ENCODE measurements around the gene ZKSCAN2. TPM values are rescaled to one million over a fixed set of nuclear protein-coding genes. Genes with fewer than 3 reads are reported as not detected.

ZKSCAN2 gene
- total and polyA plus RNA-seq, 3 donors from 2014 or later: 10.3 to 18.8 (median 17.4) TPM

DNA sequence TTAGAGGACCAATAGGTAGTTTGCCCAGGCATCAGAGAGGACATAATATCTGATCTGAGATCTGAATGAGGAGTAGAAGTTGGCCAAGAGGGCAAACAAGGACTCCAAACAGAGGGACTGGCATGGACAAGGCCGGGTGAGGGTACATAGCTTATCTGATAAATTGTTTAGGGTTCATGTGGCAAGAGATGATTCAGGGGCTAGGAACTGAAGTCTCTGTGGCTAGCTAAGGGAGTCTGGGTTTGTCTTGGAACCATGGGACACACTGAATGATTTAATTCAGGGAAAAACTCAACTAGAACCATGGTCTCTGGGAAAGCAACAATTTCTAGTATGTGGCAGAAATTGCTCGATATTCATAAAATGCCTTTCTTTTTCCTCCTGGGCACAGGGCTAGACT, 45.0 kb downstream of the ZKSCAN2 start:
- Histone ChIP-seq H3K27ac (no peak overlapping the region), H3K4me3 (no peak overlapping the region), H3K4me1 (no peaks in the 10 kb centered on the region), H3K9me3 (no peaks in the 10 kb centered on the region), H3K27me3 (no peaks in the 10 kb centered on the region), H3K36me3 (ENCODE audit: low read depth, missing control alignments) (no peaks in the 10 kb centered on the region)
- no peak for DNase-seq
- intact Hi-C loops (cut with DNase I; ENCODE audit: low total_unique reads): no loop called here
- 92 to 94% methylated on average over 2 of the region's 2 CpGs for WGBS, 2 donors
- TF ChIP-seq, protein P1, sequence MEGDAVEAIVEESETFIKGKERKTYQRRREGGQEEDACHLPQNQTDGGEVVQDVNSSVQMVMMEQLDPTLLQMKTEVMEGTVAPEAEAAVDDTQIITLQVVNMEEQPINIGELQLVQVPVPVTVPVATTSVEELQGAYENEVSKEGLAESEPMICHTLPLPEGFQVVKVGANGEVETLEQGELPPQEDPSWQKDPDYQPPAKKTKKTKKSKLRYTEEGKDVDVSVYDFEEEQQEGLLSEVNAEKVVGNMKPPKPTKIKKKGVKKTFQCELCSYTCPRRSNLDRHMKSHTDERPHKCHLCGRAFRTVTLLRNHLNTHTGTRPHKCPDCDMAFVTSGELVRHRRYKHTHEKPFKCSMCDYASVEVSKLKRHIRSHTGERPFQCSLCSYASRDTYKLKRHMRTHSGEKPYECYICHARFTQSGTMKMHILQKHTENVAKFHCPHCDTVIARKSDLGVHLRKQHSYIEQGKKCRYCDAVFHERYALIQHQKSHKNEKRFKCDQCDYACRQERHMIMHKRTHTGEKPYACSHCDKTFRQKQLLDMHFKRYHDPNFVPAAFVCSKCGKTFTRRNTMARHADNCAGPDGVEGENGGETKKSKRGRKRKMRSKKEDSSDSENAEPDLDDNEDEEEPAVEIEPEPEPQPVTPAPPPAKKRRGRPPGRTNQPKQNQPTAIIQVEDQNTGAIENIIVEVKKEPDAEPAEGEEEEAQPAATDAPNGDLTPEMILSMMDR (IDR thresholded peaks at IDR 0.05): no peak
- no peak for TF ChIP-seq POLR2A (IDR thresholded peaks at IDR 0.05)

DNA sequence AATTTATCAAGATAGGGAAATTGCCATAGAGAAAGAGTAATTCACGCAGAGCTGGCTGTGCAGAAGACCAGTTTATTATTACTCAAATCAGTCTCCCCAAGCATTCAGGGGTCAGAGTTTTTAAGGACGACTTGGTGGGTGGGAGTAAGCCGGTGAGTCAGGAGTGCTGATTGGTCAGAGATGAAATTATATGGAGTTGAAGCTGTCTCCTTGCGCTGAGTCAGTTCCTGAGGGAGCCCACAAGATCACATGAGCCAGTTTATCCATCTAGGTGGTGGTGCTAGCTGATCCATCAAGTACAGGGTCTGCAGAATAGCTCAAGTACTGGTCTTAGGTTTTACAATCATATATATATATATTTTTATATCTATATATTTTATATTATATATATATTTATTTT, 46.9 kb downstream of the ZKSCAN2 start:
- no peak overlapping the region for H3K27ac ChIP-seq
- no peaks in the 10 kb centered on the region for H3K4me1 ChIP-seq
- H3K36me3 ChIP-seq (ENCODE audit: low read depth, missing control alignments): no peaks in the 10 kb centered on the region
- intact Hi-C loops (cut with DNase I; ENCODE audit: low total_unique reads): no loop called here
- no peaks in the 10 kb centered on the region for H3K27me3 ChIP-seq
- H3K4me3 ChIP-seq: no peak overlapping the region
- 54 to 56% methylated on average over 4 of the region's 4 CpGs for WGBS, 2 donors
- no peaks in the 10 kb centered on the region for H3K9me3 ChIP-seq
- no peak for DNase-seq
- TF ChIP-seq POLR2A (IDR thresholded peaks at IDR 0.05): no peak

DNA sequence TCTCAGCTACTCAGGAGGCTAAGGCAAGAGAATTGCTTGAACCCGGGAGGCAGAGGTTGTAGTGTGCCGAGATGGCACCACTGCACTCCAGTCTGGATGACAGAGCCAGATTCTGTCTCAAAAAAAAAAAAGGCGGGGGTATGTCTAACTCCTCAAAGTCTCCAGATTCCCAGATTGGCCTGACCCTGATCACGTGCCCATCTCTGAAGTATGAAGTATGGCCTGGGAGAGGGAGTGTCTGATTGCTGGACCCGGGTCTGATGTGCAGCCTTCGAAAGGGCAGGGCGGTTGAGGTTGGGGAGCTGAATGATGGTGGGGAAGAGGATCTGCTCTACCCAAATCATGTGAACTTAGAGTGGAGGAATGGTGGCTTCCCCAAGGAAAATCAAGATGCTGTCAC, 58.2 kb downstream of the ZKSCAN2 start:
- intact Hi-C loops (cut with DNase I; ENCODE audit: low total_unique reads): no loop called here
- TF ChIP-seq, protein P1 (IDR thresholded peaks at IDR 0.05): no peak
- TF ChIP-seq POLR2A (IDR thresholded peaks at IDR 0.05): no peak
- 87 to 91% methylated on average over 7 of the region's 7 CpGs for WGBS, 2 donors

DNA sequence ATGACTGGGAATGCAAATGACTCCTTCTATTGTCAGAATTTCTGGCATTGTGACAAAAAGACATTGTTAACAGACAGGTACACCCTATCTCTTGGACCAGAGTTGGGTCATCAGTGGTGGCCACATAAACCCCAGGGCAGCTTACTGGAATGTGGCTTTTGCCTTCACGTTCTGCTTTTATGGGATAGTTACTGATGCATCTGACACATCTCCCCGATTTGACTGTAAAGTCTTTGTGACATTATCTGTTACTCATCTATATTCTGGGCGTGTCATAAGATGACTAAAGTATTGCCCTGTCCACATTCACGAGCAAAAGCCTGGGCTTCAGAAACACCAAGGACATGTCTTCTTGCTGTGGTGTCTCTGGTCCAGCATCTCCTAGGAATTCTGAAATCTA, 59.6 kb downstream of the ZKSCAN2 start:
- intact Hi-C loops (cut with DNase I; ENCODE audit: low total_unique reads): no loop called here
- Histone ChIP-seq H3K27me3 (no peaks in the 10 kb centered on the region), H3K36me3 (ENCODE audit: low read depth, missing control alignments) (no peaks in the 10 kb centered on the region), H3K4me3 (no peak overlapping the region), H3K4me1 (no peaks in the 10 kb centered on the region), H3K27ac (no peak overlapping the region), H3K9me3 (no peaks in the 10 kb centered on the region)
- 74 to 86% methylated on average over 4 of the region's 4 CpGs for WGBS, 2 donors
- no peak for DNase-seq
- TF ChIP-seq, protein P1 (IDR thresholded peaks at IDR 0.05): no peak
- TF ChIP-seq POLR2A (IDR thresholded peaks at IDR 0.05): no peak

More for the DNA sequence above, 58.2 kb downstream of the ZKSCAN2 start:
- no peaks in the 10 kb centered on the region for H3K36me3 ChIP-seq (ENCODE audit: low read depth, missing control alignments)
- no peaks in the 10 kb centered on the region for H3K27me3 ChIP-seq
- DNase-seq: no peak
- no peak overlapping the region for H3K27ac ChIP-seq
- H3K9me3 ChIP-seq: no peaks in the 10 kb centered on the region
- no peak overlapping the region for H3K4me3 ChIP-seq
- H3K4me1 ChIP-seq: no peaks in the 10 kb centered on the region

DNA sequence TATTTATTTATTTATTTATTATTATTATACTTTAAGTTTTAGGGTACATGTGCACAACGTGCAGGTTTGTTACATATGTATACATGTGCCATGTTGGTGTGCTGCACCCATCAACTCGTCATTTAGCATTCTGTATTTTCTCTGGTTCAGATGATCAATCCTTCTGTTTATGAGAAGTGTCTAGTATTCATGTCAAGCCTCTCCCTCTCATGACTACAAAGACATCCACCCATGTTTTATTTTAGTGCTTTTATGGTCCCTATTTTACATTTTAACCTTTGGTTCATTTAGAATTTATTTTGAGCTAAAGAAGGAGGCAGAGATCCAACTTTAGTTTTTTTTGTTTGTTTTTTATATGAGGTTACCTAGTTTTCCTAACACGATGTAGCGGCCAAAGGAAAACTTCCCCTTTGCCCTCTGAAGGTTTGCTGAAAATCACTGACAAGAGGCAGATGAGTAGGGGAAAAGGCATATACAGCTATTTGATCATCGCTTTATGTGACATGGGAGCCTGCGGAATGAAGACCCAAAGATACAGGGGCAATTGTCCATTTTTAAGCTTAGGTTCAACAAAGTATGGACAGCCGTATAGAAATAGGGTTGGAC, 63.3 kb downstream of the ZKSCAN2 start:
- DNase-seq: no peak
- H3K9me3 ChIP-seq: no peaks in the 10 kb centered on the region
- H3K27ac ChIP-seq: no peak overlapping the region
- no peaks in the 10 kb centered on the region for H3K27me3 ChIP-seq
- WGBS, 2 donors: 88 to 89% methylated on average over 7 of the region's 7 CpGs
- no peak overlapping the region for H3K4me3 ChIP-seq
- intact Hi-C loops (cut with DNase I; ENCODE audit: low total_unique reads): no loop called here
- H3K4me1 ChIP-seq: no peaks in the 10 kb centered on the region
- no peak for TF ChIP-seq POLR2A (IDR thresholded peaks at IDR 0.05)
- TF ChIP-seq, protein P1 (IDR thresholded peaks at IDR 0.05): no peak
- no peaks in the 10 kb centered on the region for H3K36me3 ChIP-seq (ENCODE audit: low read depth, missing control alignments)

Data from testis (tissue), 3 donors.